GM23338 (cell line): ENCODE measurements around the gene TMEM190. TPM values are rescaled to one million over a fixed set of nuclear protein-coding genes. Genes with fewer than 3 reads are reported as not detected.
A peak's percentile ranks its signal among the peaks of the same experiment; 100 is the strongest.

Experiments
- ATAC-seq: fragments of 200-7000 bp; cut with Tn5 transposase; 3 replicates; pipeline ENCODE4 v1.9.1; 2020
- DNase-seq: peaks from one replicate; pipeline ENCODE4 v3.0.0-alpha.2; 2015; ENCODE audit warnings: low spot score
- H2AFZ ChIP-seq: fragments of 200-600 bp; sonication (generic); 2 replicates; pipeline ENCODE4 v1.8.0; 2016; ENCODE audit warnings: antibody characterized with exemption, mild to moderate bottlenecking, moderate library complexity
- H3F3A ChIP-seq: fragments of 200-600 bp; sonication (generic); replicated peaks from 2 replicates; pipeline ENCODE4 v1.8.0; 2017; ENCODE audit warnings: antibody characterized with exemption, mixed run types, low read depth
- H3K27ac ChIP-seq: fragments of 200-600 bp; sonication (generic); 2 replicates; pipeline ENCODE4 v1.6.1; 2016; ENCODE audit warnings: low read depth
- H3K27me3 ChIP-seq: fragments of 200-600 bp; sonication (generic); 2 replicates; pipeline ENCODE4 v1.8.0; 2016; ENCODE audit warnings: mild to moderate bottlenecking, mixed run types, moderate library complexity; ENCODE audit not compliant: insufficient read depth
- H3K36me3 ChIP-seq: fragments of 200-600 bp; sonication (generic); 2 replicates; pipeline ENCODE4 v1.8.0; 2016; ENCODE audit warnings: mild to moderate bottlenecking; ENCODE audit not compliant: insufficient read depth
- H3K4me1 ChIP-seq: fragments of 200-600 bp; sonication (generic); 2 replicates; pipeline ENCODE4 v1.8.0; 2016; ENCODE audit warnings: mild to moderate bottlenecking, moderate library complexity; ENCODE audit not compliant: insufficient read depth
- H3K4me2 ChIP-seq: fragments of 200-600 bp; sonication (generic); 2 replicates; pipeline ENCODE4 v1.7.1; 2017; ENCODE audit warnings: mixed run types
- H3K4me3 ChIP-seq: fragments of 200-600 bp; sonication (generic); 2 replicates; pipeline ENCODE4 v1.6.1; 2016; ENCODE audit warnings: mixed run types
- H3K79me2 ChIP-seq: fragments of 200-600 bp; sonication (generic); replicated peaks from 2 replicates; pipeline ENCODE4 v1.8.0; 2017; ENCODE audit warnings: mild to moderate bottlenecking; ENCODE audit not compliant: insufficient read depth
- H3K9me2 ChIP-seq: fragments of 200-600 bp; sonication (generic); 2 replicates; pipeline ENCODE4 v1.8.0; 2017; ENCODE audit not compliant: insufficient read depth
- H4K20me1 ChIP-seq: fragments of 200-600 bp; sonication (generic); replicated peaks from 2 replicates; pipeline ENCODE4 v1.8.0; 2017; ENCODE audit warnings: mild to moderate bottlenecking; ENCODE audit not compliant: insufficient read depth
- H3K27ac Mint-ChIP-seq: 2 replicates; pipeline ENCODE4 v1.8.0; 2020; ENCODE audit warnings: inconsistent platforms, mild to moderate bottlenecking, moderate library complexity, mixed read lengths
- H3K27me3 Mint-ChIP-seq: 3 replicates; pipeline ENCODE4 v1.8.0; 2022; ENCODE audit warnings: low read depth, mild to moderate bottlenecking, moderate library complexity, mixed read lengths, inconsistent platforms; ENCODE audit not compliant: insufficient read depth, poor library complexity
- H3K36me3 Mint-ChIP-seq: 3 replicates; pipeline ENCODE4 v1.8.0; 2021; ENCODE audit warnings: low read depth, mild to moderate bottlenecking, inconsistent platforms, moderate library complexity, mixed read lengths
- H3K4me1 Mint-ChIP-seq: 3 replicates; pipeline ENCODE4 v1.8.0; 2020; ENCODE audit warnings: mild to moderate bottlenecking, inconsistent platforms, mixed read lengths
- H3K4me3 Mint-ChIP-seq: 3 replicates; pipeline ENCODE4 v1.8.0; 2021; ENCODE audit warnings: moderate library complexity, mild to moderate bottlenecking, inconsistent platforms, mixed read lengths
- H3K9me3 Mint-ChIP-seq: 3 replicates; pipeline ENCODE4 v1.8.0; 2020; ENCODE audit warnings: moderate library complexity, mild to moderate bottlenecking, inconsistent platforms, mixed read lengths
- CREB1 ChIP-seq: fragments of 250-450 bp; sonication (Bioruptor Pico); IDR thresholded peaks from 2 replicates; pipeline ENCODE4 v1.5.0; 2020; ENCODE audit warnings: low read depth, mild to moderate bottlenecking, moderate library complexity
- EZH2 ChIP-seq: fragments of 200-600 bp; sonication (generic); IDR thresholded peaks from one replicate; pipeline ENCODE4 v1.8.0; 2017; ENCODE audit warnings: antibody characterized with exemption, mild to moderate bottlenecking, low read depth; ENCODE audit not compliant: unreplicated experiment
- EZH2phosphoT487 ChIP-seq: fragments of 200-600 bp; sonication (generic); IDR thresholded peaks from one replicate; pipeline ENCODE4 v1.8.1; 2018; ENCODE audit warnings: antibody characterized with exemption; ENCODE audit not compliant: unreplicated experiment
- JUNB ChIP-seq: IDR thresholded peaks from one replicate; pipeline ENCODE4 v1.6.1; 2016; ENCODE audit warnings: antibody characterized with exemption; ENCODE audit not compliant: unreplicated experiment
- POLR2AphosphoS5 ChIP-seq: IDR thresholded peaks from 2 replicates; pipeline ENCODE4 v1.6.1; 2016; ENCODE audit warnings: antibody characterized with exemption, low read depth
- ZNF114 ChIP-seq: fragments of 250-450 bp; sonication (Bioruptor Pico); IDR thresholded peaks from 2 replicates; pipeline ENCODE4 v1.5.0; 2020; ENCODE audit warnings: mild to moderate bottlenecking, moderate library complexity
- ZNF331 ChIP-seq: fragments of 250-450 bp; sonication (Bioruptor Pico); IDR thresholded peaks from 2 replicates; pipeline ENCODE4 v1.5.0; 2020; ENCODE audit warnings: low read depth, mild to moderate bottlenecking, moderate library complexity
- polyA plus RNA-seq: library from polyadenylated mRNA; unstranded; fragments of >200 nt; fragmentation: Nextera tagmentation; extraction: Ambion mirVana; gene quantifications from 2 replicates; pipeline ENCODE4 v1.2.1, GENCODE V29; 2016
- total RNA-seq: library from RNA; depleted of rRNA; stranded (reverse); fragments of >200 nt; shearing (Covaris generic); gene quantifications from 2 replicates; pipeline ENCODE4 v1.2.3, GENCODE V29; 2014
- TF ChIP-seq, protein P1 (sequence below): fragments of 250-450 bp; sonication (Bioruptor Pico); IDR thresholded peaks from 2 replicates; pipeline ENCODE4 v1.5.0; 2020; ENCODE audit warnings: mild to moderate bottlenecking, moderate library complexity
- TF ChIP-seq, protein P2 (sequence below), 2 experiments: fragments of 200-600 bp in 1 of 2; sonication (generic) in 1 of 2; conservative IDR thresholded peaks; 2 replicates each; pipeline versions ENCODE4 v1.5.1 to v1.6.1; 2016 to 2017; ENCODE audit warnings: antibody characterized with exemption in 2 of 2, low read depth in 2 of 2, mild to moderate bottlenecking in 2 of 2, moderate library complexity in 1 of 2
- TF ChIP-seq, protein P3 (sequence below): IDR thresholded peaks from one replicate; pipeline ENCODE4 v1.6.1; 2018; ENCODE audit warnings: antibody characterized with exemption; ENCODE audit not compliant: unreplicated experiment

TMEM190 gene
- total and polyA plus RNA-seq, 2 experiments from 2014 or later: 4.8 TPM; not detected in 1

DNA sequence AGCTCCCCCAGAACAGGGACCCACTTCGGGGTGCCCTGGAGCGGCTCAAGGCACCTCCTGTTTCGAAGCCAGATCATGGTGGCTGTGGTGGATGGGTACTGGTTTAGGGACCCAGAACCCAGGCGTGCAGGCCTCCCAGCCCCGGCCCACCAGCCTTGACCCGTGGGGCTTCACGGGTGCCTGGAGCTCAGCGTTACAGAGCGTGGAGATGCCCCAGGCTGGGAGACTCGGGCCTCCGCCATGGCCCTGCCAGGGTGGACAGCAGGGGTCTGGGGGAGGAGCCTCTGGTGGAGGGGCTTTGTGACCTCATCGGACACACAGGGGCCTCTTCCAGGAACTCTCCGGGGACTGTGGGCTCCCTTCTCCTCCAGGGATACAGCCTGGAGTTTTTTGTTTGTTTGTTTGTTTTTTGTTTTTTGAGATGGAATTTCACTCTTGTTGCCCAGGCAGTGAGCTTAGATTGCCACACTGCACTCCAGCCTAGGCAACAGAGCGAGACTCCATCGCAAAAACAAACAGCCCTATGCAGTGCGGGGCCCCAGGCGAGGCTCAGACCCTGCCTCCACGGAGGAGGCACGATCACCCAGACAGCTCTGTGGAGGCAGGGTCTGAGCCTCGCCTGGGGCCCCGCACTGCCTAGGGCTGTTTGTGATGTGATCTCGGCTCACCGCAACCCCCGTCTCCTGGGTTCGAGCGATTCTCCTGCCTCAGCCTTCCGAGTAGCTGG is 13.5 kb upstream of the TMEM190 start, which contains the start of gene GARIN5B:
Gene GARIN5B (minus strand): TSS at position 271 of the 727 bp plus-strand sequence. CDS start 194 bp downstream, at position 77.
- H3K4me3 Mint-ChIP-seq: no peak within 1 kb of the TSS; the same call in 2 of the 3 replicates
- Histone ChIP-seq H3F3A (no peaks in the 10 kb centered on the region; the same call in 1 of the 2 replicates), H3K4me1 (no peaks in the 10 kb centered on the region), H3K4me3 (no peak within 1 kb of the TSS), H3K27ac (no peak within 1 kb of the TSS), H4K20me1 (no peaks in the 10 kb centered on the region), H2AFZ (peak within 1 kb of the TSS; percentile 43; the same call in 1 of the 2 replicates), H3K4me2 (0 out of 2 replicates have a peak within 1 kb of the TSS, but pooled peaks have one; percentile 20), H3K36me3 (no peaks in the 10 kb centered on the region), H3K9me2 (no peaks in the 10 kb centered on the region), H3K79me2 (no peaks in the 10 kb centered on the region), H3K27me3 (peaks cover 18% of the 10 kb centered on the region)
- H3K36me3 Mint-ChIP-seq: no peaks in the 10 kb centered on the region
- TF ChIP-seq JUNB: no peak
- TF ChIP-seq, protein P1, sequence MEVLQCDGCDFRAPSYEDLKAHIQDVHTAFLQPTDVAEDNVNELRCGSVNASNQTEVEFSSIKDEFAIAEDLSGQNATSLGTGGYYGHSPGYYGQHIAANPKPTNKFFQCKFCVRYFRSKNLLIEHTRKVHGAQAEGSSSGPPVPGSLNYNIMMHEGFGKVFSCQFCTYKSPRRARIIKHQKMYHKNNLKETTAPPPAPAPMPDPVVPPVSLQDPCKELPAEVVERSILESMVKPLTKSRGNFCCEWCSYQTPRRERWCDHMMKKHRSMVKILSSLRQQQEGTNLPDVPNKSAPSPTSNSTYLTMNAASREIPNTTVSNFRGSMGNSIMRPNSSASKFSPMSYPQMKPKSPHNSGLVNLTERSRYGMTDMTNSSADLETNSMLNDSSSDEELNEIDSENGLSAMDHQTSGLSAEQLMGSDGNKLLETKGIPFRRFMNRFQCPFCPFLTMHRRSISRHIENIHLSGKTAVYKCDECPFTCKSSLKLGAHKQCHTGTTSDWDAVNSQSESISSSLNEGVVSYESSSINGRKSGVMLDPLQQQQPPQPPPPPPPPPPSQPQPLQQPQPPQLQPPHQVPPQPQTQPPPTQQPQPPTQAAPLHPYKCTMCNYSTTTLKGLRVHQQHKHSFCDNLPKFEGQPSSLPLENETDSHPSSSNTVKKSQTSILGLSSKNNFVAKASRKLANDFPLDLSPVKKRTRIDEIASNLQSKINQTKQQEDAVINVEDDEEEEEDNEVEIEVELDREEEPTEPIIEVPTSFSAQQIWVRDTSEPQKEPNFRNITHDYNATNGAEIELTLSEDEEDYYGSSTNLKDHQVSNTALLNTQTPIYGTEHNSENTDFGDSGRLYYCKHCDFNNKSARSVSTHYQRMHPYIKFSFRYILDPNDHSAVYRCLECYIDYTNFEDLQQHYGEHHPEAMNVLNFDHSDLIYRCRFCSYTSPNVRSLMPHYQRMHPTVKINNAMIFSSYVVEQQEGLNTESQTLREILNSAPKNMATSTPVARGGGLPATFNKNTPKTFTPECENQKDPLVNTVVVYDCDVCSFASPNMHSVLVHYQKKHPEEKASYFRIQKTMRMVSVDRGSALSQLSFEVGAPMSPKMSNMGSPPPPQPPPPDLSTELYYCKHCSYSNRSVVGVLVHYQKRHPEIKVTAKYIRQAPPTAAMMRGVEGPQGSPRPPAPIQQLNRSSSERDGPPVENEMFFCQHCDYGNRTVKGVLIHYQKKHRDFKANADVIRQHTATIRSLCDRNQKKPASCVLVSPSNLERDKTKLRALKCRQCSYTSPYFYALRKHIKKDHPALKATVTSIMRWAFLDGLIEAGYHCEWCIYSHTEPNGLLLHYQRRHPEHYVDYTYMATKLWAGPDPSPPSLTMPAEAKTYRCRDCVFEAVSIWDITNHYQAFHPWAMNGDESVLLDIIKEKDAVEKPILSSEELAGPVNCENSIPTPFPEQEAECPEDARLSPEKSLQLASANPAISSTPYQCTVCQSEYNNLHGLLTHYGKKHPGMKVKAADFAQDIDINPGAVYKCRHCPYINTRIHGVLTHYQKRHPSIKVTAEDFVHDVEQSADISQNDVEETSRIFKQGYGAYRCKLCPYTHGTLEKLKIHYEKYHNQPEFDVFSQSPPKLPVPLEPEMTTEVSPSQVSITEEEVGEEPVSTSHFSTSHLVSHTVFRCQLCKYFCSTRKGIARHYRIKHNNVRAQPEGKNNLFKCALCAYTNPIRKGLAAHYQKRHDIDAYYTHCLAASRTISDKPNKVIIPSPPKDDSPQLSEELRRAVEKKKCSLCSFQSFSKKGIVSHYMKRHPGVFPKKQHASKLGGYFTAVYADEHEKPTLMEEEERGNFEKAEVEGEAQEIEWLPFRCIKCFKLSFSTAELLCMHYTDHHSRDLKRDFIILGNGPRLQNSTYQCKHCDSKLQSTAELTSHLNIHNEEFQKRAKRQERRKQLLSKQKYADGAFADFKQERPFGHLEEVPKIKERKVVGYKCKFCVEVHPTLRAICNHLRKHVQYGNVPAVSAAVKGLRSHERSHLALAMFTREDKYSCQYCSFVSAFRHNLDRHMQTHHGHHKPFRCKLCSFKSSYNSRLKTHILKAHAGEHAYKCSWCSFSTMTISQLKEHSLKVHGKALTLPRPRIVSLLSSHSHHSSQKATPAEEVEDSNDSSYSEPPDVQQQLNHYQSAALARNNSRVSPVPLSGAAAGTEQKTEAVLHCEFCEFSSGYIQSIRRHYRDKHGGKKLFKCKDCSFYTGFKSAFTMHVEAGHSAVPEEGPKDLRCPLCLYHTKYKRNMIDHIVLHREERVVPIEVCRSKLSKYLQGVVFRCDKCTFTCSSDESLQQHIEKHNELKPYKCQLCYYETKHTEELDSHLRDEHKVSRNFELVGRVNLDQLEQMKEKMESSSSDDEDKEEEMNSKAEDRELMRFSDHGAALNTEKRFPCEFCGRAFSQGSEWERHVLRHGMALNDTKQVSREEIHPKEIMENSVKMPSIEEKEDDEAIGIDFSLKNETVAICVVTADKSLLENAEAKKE (CRISPR knock-in tag): no peak
- no peak for TF ChIP-seq POLR2AphosphoS5
- no peak for TF ChIP-seq CREB1
- TF ChIP-seq, protein P2, sequence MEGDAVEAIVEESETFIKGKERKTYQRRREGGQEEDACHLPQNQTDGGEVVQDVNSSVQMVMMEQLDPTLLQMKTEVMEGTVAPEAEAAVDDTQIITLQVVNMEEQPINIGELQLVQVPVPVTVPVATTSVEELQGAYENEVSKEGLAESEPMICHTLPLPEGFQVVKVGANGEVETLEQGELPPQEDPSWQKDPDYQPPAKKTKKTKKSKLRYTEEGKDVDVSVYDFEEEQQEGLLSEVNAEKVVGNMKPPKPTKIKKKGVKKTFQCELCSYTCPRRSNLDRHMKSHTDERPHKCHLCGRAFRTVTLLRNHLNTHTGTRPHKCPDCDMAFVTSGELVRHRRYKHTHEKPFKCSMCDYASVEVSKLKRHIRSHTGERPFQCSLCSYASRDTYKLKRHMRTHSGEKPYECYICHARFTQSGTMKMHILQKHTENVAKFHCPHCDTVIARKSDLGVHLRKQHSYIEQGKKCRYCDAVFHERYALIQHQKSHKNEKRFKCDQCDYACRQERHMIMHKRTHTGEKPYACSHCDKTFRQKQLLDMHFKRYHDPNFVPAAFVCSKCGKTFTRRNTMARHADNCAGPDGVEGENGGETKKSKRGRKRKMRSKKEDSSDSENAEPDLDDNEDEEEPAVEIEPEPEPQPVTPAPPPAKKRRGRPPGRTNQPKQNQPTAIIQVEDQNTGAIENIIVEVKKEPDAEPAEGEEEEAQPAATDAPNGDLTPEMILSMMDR (conservative IDR thresholded peaks at IDR 0.05; ENCODE audit: low read depth in 2 of 2): no peak
- TF ChIP-seq, protein P3, sequence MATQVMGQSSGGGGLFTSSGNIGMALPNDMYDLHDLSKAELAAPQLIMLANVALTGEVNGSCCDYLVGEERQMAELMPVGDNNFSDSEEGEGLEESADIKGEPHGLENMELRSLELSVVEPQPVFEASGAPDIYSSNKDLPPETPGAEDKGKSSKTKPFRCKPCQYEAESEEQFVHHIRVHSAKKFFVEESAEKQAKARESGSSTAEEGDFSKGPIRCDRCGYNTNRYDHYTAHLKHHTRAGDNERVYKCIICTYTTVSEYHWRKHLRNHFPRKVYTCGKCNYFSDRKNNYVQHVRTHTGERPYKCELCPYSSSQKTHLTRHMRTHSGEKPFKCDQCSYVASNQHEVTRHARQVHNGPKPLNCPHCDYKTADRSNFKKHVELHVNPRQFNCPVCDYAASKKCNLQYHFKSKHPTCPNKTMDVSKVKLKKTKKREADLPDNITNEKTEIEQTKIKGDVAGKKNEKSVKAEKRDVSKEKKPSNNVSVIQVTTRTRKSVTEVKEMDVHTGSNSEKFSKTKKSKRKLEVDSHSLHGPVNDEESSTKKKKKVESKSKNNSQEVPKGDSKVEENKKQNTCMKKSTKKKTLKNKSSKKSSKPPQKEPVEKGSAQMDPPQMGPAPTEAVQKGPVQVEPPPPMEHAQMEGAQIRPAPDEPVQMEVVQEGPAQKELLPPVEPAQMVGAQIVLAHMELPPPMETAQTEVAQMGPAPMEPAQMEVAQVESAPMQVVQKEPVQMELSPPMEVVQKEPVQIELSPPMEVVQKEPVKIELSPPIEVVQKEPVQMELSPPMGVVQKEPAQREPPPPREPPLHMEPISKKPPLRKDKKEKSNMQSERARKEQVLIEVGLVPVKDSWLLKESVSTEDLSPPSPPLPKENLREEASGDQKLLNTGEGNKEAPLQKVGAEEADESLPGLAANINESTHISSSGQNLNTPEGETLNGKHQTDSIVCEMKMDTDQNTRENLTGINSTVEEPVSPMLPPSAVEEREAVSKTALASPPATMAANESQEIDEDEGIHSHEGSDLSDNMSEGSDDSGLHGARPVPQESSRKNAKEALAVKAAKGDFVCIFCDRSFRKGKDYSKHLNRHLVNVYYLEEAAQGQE: no peak
- TF ChIP-seq EZH2: no peak
- TF ChIP-seq EZH2phosphoT487: no peak
- no peak for TF ChIP-seq ZNF114 (CRISPR knock-in tag)
- TF ChIP-seq ZNF331: no peak
- H3K27ac Mint-ChIP-seq: no peak within 1 kb of the TSS
- H3K27me3 Mint-ChIP-seq: peaks cover 27% of the 10 kb centered on the region
- ATAC-seq: peak; percentile 54
- no peak for DNase-seq
- no peaks in the 10 kb centered on the region; the same call in 2 of the 3 replicates for H3K9me3 Mint-ChIP-seq
- peaks cover 13% of the 10 kb centered on the region; the same call in 2 of the 3 replicates for H3K4me1 Mint-ChIP-seq
